AG04449 (cell line): ENCODE results near the gene STX16.

Experiments used
- CTCF ChIA-PET: fragments of 350-600 bp; formaldehyde crosslinking; extraction: SDS; loops from one replicate; lab custom pipeline; 2021; ENCODE audit warnings: antibody characterized with exemption; lab: Yijun Ruan, JAX
- POLR2A ChIA-PET: fragments of 400-600, 350-600 bp; formaldehyde crosslinking; extraction: SDS; loops from one replicate; lab custom pipeline; 2020; ENCODE audit warnings: antibody characterized with exemption, inconsistent platforms; lab: Yijun Ruan, JAX
- DNase-seq: peaks from one replicate; pipeline ENCODE4 v3.0.0-alpha.2; 2010; ENCODE audit warnings: low read depth, low spot score
- H3K4me3 ChIP-seq: 2 replicates; pipeline ENCODE4 v1.5.1; 2011; ENCODE audit warnings: low read depth, mild to moderate bottlenecking, control low read depth, low read length
- TF ChIP-seq, protein P1 (sequence below): IDR thresholded peaks from one replicate; pipeline ENCODE4 v1.5.1; 2011; ENCODE audit warnings: mild to moderate bottlenecking, moderate library complexity, low read length, control low read depth, inconsistent platforms; ENCODE audit not compliant: insufficient read depth; ENCODE audit errors: missing control alignments

The STX16 gene

DNA sequence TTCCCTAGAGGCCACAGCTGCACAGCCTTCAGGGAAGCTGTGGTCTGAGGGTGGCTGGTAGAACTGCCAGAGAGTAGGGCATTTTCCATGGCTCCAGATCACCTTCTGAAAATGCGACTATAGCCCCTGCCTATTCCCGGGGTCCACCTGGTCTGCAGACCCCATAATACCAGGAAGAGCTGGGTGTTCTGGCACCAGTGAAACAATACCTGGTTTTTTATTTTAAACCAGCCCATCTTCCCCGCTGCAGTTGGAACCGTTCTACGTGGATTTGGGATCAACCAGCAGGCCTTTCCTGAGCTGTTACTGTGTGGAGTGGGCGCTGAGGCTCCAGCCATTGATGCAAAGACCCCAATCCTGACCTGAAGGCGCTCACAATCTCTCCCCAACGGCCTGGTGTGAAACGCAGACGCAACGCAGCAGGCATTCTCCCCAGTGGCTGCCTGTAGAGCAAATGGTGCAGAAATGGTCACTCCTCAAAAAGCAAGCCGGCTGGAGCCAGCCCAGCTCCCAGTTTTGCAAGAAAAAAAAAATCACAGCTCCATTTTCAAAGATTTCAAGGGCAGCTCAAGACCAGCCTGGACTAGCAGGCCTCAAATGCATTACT lies 52.8 kb downstream of the STX16 start:
- no peak overlapping the region for H3K4me3 ChIP-seq
- ChIA-PET POLR2A (no interaction called here), CTCF (interaction anchor here (0.7 kb wide), 1 partner anchor 9 kb away, joined by 3 read pairs; no protein-coding TSS in a partner anchor)
- no peak for DNase-seq
- TF ChIP-seq, protein P1, sequence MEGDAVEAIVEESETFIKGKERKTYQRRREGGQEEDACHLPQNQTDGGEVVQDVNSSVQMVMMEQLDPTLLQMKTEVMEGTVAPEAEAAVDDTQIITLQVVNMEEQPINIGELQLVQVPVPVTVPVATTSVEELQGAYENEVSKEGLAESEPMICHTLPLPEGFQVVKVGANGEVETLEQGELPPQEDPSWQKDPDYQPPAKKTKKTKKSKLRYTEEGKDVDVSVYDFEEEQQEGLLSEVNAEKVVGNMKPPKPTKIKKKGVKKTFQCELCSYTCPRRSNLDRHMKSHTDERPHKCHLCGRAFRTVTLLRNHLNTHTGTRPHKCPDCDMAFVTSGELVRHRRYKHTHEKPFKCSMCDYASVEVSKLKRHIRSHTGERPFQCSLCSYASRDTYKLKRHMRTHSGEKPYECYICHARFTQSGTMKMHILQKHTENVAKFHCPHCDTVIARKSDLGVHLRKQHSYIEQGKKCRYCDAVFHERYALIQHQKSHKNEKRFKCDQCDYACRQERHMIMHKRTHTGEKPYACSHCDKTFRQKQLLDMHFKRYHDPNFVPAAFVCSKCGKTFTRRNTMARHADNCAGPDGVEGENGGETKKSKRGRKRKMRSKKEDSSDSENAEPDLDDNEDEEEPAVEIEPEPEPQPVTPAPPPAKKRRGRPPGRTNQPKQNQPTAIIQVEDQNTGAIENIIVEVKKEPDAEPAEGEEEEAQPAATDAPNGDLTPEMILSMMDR, result no peak

DNA sequence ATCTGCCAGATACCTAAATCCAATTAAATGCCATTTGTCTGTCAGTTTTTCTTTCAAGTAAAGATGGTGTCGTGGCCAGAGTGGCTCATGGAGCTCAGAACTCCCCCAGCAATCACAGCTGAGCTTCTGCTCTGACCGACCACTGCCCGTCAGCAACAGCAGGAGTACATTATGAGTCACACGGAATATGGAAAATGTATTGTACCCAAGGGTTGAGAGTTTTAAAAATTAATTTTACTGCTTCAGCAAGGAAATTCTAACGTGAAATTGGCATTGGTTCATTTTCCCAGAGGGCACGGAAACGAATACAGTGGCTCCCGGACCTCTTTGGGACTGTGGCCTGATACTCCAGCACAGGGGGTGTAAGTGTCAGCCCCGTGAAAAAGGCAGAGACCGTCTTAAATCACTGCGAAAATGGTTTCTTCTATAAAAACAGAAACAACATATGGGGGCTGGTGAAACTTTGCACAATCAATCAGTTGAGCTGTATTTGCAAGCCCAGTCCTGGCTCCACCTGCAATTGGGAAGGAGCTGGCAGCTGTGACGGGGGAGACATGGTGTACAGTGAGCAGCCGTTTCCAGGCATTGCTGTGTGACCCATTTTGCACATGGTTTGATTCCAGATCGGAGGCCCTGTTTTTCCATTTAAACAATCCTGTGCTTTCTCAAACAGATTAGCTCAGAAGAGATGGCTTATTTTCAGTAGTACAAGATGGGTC lies 54.3 kb downstream of the STX16 start:
- ChIA-PET CTCF (interaction anchor here (0.7 to 1.6 kb wide), 3 partner anchors 12 to 224 kb away, joined by 3 to 4 read pairs (median 3); partner anchors contain the start of gene NPEPL1), POLR2A (no interaction called here)
- H3K4me3 ChIP-seq, result no peak overlapping the region
- TF ChIP-seq, protein P1, result no peak
- no peak for DNase-seq

DNA sequence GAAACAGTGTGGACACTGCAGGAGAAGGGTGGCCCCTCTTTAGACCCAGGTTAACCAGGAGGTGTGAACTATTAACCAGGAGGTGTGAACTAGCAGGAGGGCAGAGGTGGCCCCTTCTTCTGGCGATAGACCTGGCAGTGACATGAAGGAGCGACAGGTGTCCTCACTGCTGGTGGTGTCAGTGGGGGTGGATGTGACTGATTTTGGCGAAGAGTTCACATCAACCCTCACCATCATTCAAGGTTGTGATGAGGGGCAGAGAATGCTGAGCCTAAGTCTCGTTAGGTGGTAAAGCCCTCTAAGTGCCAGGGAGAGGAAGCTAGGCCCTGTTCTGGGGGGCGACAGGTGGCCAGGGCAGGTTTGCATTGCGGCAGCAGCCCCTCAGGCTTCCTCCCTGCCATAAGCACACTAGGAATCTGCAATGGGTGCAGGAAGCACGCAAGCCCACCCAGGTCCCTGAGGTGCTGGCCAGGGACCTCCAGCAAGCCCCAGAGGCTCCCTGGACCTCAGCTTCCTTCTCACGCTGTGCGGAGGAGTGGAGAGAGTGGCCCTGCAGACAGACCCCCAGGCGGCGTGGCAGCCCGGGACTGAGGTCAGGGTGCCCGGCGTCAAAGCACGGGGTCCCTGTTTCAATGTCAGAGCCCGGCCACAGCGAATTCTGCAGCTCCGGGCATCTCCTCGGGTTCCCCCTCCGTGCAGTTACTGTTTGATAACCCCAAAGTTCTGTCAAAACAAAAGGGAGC lies 55.2 kb downstream of the STX16 start:
- TF ChIP-seq, protein P1, result no peak
- POLR2A ChIA-PET, result no interaction called here
- CTCF ChIA-PET, result interaction anchor here (0.7 to 1.6 kb wide), 2 partner anchors 11 to 14 kb away, joined by 3 to 4 read pairs; partner anchors contain the start of gene NPEPL1
- H3K4me3 ChIP-seq, result no peak overlapping the region
- DNase-seq, result no peak

DNA sequence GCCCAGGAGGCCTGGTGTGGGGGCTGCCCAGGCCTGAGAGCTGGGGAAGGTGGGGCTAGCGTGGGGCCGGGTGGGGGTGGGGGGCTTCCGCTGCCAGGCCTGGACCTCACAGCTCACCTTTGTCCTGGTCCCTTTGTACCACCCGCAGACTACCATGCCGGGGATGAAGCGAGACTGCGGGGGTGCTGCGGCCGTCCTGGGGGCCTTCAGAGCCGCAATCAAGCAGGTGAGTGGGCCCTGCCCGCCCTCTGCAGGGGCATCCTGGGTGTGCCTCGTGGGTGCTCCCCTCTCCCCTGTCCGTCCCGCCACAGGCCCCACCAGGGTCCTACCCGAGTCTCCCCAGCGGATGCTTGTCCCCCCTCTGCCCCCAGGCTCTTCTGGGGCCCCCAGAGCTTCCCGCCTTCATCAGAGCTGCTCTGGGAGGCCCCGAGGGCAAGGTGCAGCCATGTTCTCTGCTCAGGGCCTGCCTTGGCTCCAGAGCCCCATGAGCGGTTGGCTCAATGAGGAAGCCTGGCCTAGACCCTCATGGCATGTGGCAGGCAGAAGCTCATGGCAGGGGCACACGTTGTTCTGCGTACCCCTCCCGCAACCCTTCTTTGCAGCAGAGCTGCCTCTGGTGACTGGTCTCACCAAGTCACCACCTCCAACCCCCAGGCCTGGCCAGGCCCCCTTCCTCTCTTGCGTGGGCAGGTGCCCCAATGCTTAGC lies 56.0 kb downstream of the STX16 start:
- CTCF ChIA-PET, result interaction anchor here (1.6 kb wide), 1 partner anchor 10 kb away, joined by 4 read pairs; no protein-coding TSS in a partner anchor
- H3K4me3 ChIP-seq, result no peak overlapping the region
- TF ChIP-seq, protein P1, result no peak
- DNase-seq, result no peak
- POLR2A ChIA-PET, result no interaction called here

DNA sequence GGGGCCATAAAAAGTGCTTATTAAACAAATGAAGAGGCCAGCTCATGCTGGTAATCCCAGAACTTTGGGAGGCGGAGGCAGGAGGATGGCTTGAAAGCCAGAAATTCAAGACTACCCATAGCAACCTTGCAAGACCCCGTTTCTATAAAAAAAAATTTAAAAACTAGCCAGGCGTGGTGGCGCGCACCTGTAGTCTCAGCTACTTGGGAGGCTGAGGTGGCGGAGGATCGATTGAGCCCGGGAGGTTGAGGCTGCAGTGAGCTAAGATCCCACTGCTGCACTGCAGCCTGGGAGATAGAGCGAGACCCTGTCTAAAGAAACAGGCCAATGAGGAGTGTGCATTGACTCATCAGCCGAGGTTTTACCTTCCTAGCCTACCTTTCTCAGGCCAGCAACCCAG lies 56.7 kb downstream of the STX16 start:
- TF ChIP-seq, protein P1, result no peak
- ChIA-PET POLR2A (no interaction called here), CTCF (no interaction called here)
- no peak overlapping the region for H3K4me3 ChIP-seq
- DNase-seq, result no peak
